Psoas muscle (tissue), 8 donors: Measurements from ENCODE around the gene ADAMTS2. TPM values are rescaled to one million over a fixed set of nuclear protein-coding genes. Genes with fewer than 3 reads are reported as not detected.

Source experiments
- ATAC-seq, 4 donors: fragments of 200-7000 bp; cut with Tn5 transposase; one replicate each; pipeline ENCODE4 v1.9.1; 2020; ENCODE audit warnings: moderate library complexity in 3 of 4, mild to moderate bottlenecking in 2 of 4
- DNase-seq, 2 donors: peaks; one replicate each; pipeline ENCODE4 v3.0.0-alpha.2; 2020
- H3K27ac ChIP-seq: fragments of 200-600 bp; one replicate; pipeline ENCODE4 v1.8.0; 2022
- H3K27me3 ChIP-seq, 3 donors: fragments of 200-600 bp in 1 of 3; one replicate each; pipeline versions ENCODE4 v1.6.1 to v1.8.0; 2013 to 2022; ENCODE audit warnings: low read length in 2 of 3, mild to moderate bottlenecking in 2 of 3, moderate library complexity in 1 of 3; ENCODE audit not compliant: insufficient read depth in 3 of 3
- H3K36me3 ChIP-seq, 2 donors: fragments of 200-600 bp in 1 of 2; one replicate each; pipeline versions ENCODE4 v1.6.1 to v1.8.0; 2013 to 2022; ENCODE audit warnings: low read depth in 1 of 2, mild to moderate bottlenecking in 1 of 2, moderate library complexity in 1 of 2; ENCODE audit not compliant: insufficient read depth in 1 of 2
- H3K4me1 ChIP-seq: fragments of 200-600 bp; one replicate; pipeline ENCODE4 v1.8.0; 2022
- H3K4me3 ChIP-seq: fragments of 200-600 bp; one replicate; pipeline ENCODE4 v1.8.0; 2022; ENCODE audit warnings: mild to moderate bottlenecking
- H3K9me3 ChIP-seq: fragments of 200-600 bp; one replicate; pipeline ENCODE4 v1.8.0; 2022
- WGBS, 3 donors: extraction: QIAGEN DNeasy Blood & Tissue Kit; methylation state at CpG; one replicate each; pipeline versions ENCODE4 v1.1.6 to v1.1.7; 2013; 5-methylcytosine and 5-hydroxymethylcytosine counted together
- intact Hi-C, 2 donors: fragments of 100-400 bp; cut with DNase I; formaldehyde crosslinking; loops; one replicate each; pipeline versions ENCODE4 v1.11.0 to v1.14.2; 2022
- polyA plus RNA-seq, 3 donors: library from polyadenylated mRNA; stranded (reverse); fragments of 200-250 nt; gene quantifications; one replicate each; pipeline ENCODE4 v1.2.3, GENCODE V29; 2013
- total RNA-seq, 4 donors: library from RNA; stranded (reverse); fragmentation: NEBNext Ultra II Directional in 2 of 4; extraction: Animal tissue kit (Norgen Biotek cat#: 25700) in 2 of 4; gene quantifications; one replicate each; pipeline versions ENCODE4 v1.2.1 to v1.2.4, GENCODE V29; 2021 to 2023
- TF ChIP-seq, protein P1 (sequence below): fragments of 200-600 bp; IDR thresholded peaks from one replicate; pipeline ENCODE4 v1.8.0; 2022; ENCODE audit warnings: antibody characterized with exemption
- donor health status: healthy with polysubstance abuse.
- donor health status: DM: no; HTN: no; CAD: no; lungs with moderate emphysema.
- donor health status: Bipolar disorder and iron deficiency.
- donor health status: healthy.
- donor health status: DM: yes; HTN: yes; CAD: no.
- donor health status: DM: no; HTN: no; CAD: no.
- donor health status: DM: no; HTN: no; CAD: no.
- donor health status: DM: yes; HTN: yes; CAD: no.

The ADAMTS2 gene
- total and polyA plus RNA-seq, 7 donors: 0.83 to 3.7 (median 2.0) TPM

DNA sequence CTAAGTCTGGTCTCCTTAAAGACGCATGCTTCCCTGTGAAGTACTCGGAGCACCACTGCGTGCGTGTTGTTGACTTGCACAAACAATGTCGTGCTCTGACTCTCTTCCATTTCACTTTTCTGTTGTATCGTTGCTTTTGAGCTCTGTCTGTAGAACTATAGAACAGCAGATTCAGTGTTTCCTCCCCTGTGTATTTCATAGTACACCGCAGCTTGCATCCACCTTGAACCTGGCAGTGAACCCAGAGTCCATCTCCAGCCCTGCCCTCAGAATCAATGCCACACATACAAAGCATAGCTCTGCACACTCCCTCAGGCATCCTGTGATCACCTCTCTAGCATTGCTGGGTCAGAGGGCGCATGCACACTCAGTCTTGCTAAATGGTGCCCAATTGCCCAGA is 37.2 kb upstream of the ADAMTS2 start:
- Histone ChIP-seq H3K4me1 (no peaks in the 10 kb centered on the region), H3K36me3 (no peaks in the 10 kb centered on the region), H3K27ac (no peak overlapping the region), H3K27me3 (peaks cover 0 to 3% (median 1%) of the 10 kb centered on the region in 3 donors), H3K9me3 (no peaks in the 10 kb centered on the region), H3K4me3 (no peak overlapping the region)
- DNase-seq: no peak
- ATAC-seq: no peak
- intact Hi-C loops: no loop called here
- WGBS, 3 donors: 89 to 90% (median 90%) methylated on average over 8 of the region's 8 CpGs
- TF ChIP-seq, protein P1, sequence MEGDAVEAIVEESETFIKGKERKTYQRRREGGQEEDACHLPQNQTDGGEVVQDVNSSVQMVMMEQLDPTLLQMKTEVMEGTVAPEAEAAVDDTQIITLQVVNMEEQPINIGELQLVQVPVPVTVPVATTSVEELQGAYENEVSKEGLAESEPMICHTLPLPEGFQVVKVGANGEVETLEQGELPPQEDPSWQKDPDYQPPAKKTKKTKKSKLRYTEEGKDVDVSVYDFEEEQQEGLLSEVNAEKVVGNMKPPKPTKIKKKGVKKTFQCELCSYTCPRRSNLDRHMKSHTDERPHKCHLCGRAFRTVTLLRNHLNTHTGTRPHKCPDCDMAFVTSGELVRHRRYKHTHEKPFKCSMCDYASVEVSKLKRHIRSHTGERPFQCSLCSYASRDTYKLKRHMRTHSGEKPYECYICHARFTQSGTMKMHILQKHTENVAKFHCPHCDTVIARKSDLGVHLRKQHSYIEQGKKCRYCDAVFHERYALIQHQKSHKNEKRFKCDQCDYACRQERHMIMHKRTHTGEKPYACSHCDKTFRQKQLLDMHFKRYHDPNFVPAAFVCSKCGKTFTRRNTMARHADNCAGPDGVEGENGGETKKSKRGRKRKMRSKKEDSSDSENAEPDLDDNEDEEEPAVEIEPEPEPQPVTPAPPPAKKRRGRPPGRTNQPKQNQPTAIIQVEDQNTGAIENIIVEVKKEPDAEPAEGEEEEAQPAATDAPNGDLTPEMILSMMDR: no peak

DNA sequence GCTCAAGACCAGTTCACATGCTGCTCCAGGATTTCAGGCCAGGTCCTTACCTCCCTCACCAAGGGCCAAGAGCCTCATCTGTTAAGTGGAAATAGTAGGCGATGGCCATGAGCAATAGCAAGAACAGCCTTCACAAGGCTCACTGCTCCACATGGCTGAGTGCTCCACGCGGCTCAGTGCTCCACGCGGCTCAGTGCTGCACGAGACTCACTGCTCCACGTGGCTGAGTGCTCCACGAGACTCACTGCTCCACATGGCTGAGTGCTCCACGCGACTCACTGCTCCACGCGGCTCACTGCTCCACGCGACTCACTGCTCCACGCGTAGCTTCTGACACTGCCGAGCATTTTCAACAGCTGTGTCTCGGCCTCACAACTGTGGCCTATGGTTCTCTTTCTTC is 36.4 kb upstream of the ADAMTS2 start:
- 78 to 84% (median 82%) methylated on average over 18 of the region's 18 CpGs for WGBS, 3 donors
- Histone ChIP-seq H3K27ac (no peak overlapping the region), H3K27me3 (peaks cover 0 to 3% (median 1%) of the 10 kb centered on the region in 3 donors), H3K9me3 (no peaks in the 10 kb centered on the region), H3K36me3 (no peaks in the 10 kb centered on the region), H3K4me3 (no peak overlapping the region), H3K4me1 (no peaks in the 10 kb centered on the region)
- TF ChIP-seq, protein P1: no peak
- DNase-seq (no peak), ATAC-seq (no peak)
- intact Hi-C loops: no loop called here

DNA sequence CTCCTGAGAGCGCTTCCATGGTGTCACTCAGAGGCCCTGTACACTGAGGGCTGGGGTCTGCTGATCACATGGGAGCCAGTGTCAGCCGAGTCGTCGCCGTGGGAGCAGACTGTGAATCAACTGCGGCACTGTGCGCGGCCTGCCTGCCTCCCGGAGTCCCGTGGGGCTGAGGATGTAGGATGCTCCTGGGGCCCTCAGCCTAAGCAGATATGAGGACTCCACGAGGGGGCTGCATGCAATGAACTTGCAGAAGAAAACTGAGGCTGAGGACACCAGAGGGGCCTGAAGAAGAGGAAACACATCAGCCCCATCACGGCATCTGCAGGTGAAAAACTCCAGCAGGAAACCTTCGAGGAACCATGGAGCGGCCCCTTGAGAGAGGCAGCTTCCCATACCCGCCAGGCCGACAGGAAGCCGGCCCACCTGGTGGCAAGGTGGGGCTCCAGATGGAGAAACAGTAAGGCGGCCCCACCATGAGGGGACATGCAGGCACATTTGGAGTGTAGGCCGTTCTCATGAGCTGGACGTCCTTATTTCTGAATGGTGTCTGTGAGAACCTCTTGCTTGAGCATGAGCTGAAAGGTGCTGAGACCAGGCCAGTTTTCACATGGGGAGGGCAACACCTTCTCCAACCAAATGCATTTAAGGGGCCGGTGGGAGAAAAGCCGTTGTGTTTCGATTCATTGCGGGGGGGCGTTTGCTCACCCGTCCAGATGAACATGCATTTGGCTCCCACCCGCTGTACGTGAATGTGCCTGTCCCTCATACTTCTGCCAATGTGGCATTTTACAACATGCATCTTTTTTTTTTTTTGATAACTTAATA is 35.2 kb upstream of the ADAMTS2 start:
- H3K27ac ChIP-seq: no peak overlapping the region
- H3K9me3 ChIP-seq: no peaks in the 10 kb centered on the region
- DNase-seq: no peak
- peaks cover 0 to 3% (median 1%) of the 10 kb centered on the region in 3 donors for H3K27me3 ChIP-seq
- TF ChIP-seq, protein P1: no peak
- intact Hi-C loops: no loop called here
- no peaks in the 10 kb centered on the region for H3K36me3 ChIP-seq
- 83 to 85% (median 84%) methylated on average over 28 of the region's 28 CpGs for WGBS, 3 donors
- no peak overlapping the region for H3K4me3 ChIP-seq
- ATAC-seq: no peak
- H3K4me1 ChIP-seq: no peaks in the 10 kb centered on the region

- TF ChIP-seq, protein P1: no peak
- no peak for ATAC-seq
- H3K4me1 ChIP-seq: no peaks in the 10 kb centered on the region
- H3K4me3 ChIP-seq: no peak overlapping the region
- intact Hi-C loops: no loop called here
- H3K36me3 ChIP-seq: no peaks in the 10 kb centered on the region
- WGBS, 3 donors: 80 to 85% (median 83%) methylated on average over 9 of the region's 9 CpGs
- H3K27ac ChIP-seq: no peak overlapping the region
- H3K9me3 ChIP-seq: no peaks in the 10 kb centered on the region
- peaks cover 0 to 3% (median 0%) of the 10 kb centered on the region in 3 donors for H3K27me3 ChIP-seq
- DNase-seq: no peak
Observed at GRCh38 chr5:179379321-179379890, 34.1 kb upstream of the ADAMTS2 start.
